NB4 (cell line): ENCODE measurements around the gene TSPAN31.

ENCODE experiments used
- DNase-seq: peaks from one replicate; pipeline ENCODE4 v3.0.0; 2010; ENCODE audit warnings: low read depth
- H3K4me3 ChIP-seq: one replicate; pipeline ENCODE4 v1.5.1; 2011; ENCODE audit warnings: mild to moderate bottlenecking, low read depth, low read length, moderate library complexity
- CTCF ChIP-seq: IDR thresholded peaks from one replicate; pipeline ENCODE4 v1.5.1; 2012; ENCODE audit warnings: low read depth, low read length
- MAX ChIP-seq: IDR thresholded peaks from 2 replicates; pipeline ENCODE4 v1.6.1; 2011; ENCODE audit warnings: low read depth, low read length
- MYC ChIP-seq: IDR thresholded peaks from 2 replicates; pipeline ENCODE4 v1.6.1; 2011; ENCODE audit warnings: low read depth, low read length
- POLR2A ChIP-seq: IDR thresholded peaks from 2 replicates; pipeline ENCODE4 v1.6.1; 2011; ENCODE audit warnings: mild to moderate bottlenecking; ENCODE audit not compliant: insufficient read length; ENCODE audit errors: extremely low read depth

TSPAN31 gene

GRCh38 chr12:57753756-57754337 lies 9.0 kb downstream of the TSPAN31 start:
- DNase-seq: no peak
- no peak for TF ChIP-seq CTCF
- no peak for TF ChIP-seq MAX
- TF ChIP-seq MYC: no peak
- no peak for TF ChIP-seq POLR2A
- no peak overlapping the region for H3K4me3 ChIP-seq

- peak within 1 kb of the TSS; percentile 36 for H3K4me3 ChIP-seq
- TF ChIP-seq POLR2A: no peak
- no peak for TF ChIP-seq MYC
- no peak for TF ChIP-seq CTCF
- no peak for TF ChIP-seq MAX
- DNase-seq: peak; percentile 56
Measured at GRCh38 chr12:57754411-57755193, 9.8 kb downstream of the TSPAN31 start, which contains the start of gene MARCHF9. TSS of gene MARCHF9 (plus strand) at chr12:57755103. CDS start at chr12:57755529, 426 bp downstream.

GRCh38 chr12:57755194-57755453 lies 10.3 kb downstream of the TSPAN31 start:
- DNase-seq: no peak
- TF ChIP-seq POLR2A (no peak), MYC (no peak), MAX (no peak), CTCF (no peak)
- no peak overlapping the region for H3K4me3 ChIP-seq

- peak; percentile 35 for DNase-seq
- peak overlapping the region; percentile 36 for H3K4me3 ChIP-seq
- TF ChIP-seq POLR2A (no peak), MYC (no peak), MAX (no peak), CTCF (no peak)
Measured at GRCh38 chr12:57755454-57756372, 10.9 kb downstream of the TSPAN31 start.

GRCh38 chr12:57756406-57757341 lies 11.8 kb downstream of the TSPAN31 start:
- H3K4me3 ChIP-seq: peak overlapping the region; percentile 36
- peak; percentile 80 for DNase-seq
- TF ChIP-seq CTCF (peak; percentile 93), MAX (no peak)
